GM06990 (cell line): ENCODE results near the gene CELSR3.

Source experiments
- DNase-seq: peaks from one replicate; pipeline ENCODE4 v3.0.0-alpha.2; 2011; ENCODE audit not compliant: insufficient read length; ENCODE audit errors: extremely low read depth
- H3K27me3 ChIP-seq: replicated peaks from 2 replicates; pipeline ENCODE4 v1.6.0; 2011; ENCODE audit warnings: low read length; ENCODE audit not compliant: control insufficient read depth, insufficient read depth
- H3K36me3 ChIP-seq: 2 replicates; pipeline ENCODE4 v1.5.1; 2011; ENCODE audit warnings: low read length; ENCODE audit not compliant: control insufficient read depth, insufficient read depth
- H3K4me3 ChIP-seq: replicated peaks from 2 replicates; pipeline ENCODE4 v1.5.1; 2011; ENCODE audit warnings: low read depth, mild to moderate bottlenecking, control low read depth, low read length
- TF ChIP-seq, protein P1 (sequence below): IDR thresholded peaks from 2 replicates; pipeline ENCODE4 v1.5.1; 2011; ENCODE audit warnings: low read length, control low read depth, mild to moderate bottlenecking, inconsistent platforms; ENCODE audit not compliant: insufficient read depth, poor library complexity, severe bottlenecking

The CELSR3 gene

DNA sequence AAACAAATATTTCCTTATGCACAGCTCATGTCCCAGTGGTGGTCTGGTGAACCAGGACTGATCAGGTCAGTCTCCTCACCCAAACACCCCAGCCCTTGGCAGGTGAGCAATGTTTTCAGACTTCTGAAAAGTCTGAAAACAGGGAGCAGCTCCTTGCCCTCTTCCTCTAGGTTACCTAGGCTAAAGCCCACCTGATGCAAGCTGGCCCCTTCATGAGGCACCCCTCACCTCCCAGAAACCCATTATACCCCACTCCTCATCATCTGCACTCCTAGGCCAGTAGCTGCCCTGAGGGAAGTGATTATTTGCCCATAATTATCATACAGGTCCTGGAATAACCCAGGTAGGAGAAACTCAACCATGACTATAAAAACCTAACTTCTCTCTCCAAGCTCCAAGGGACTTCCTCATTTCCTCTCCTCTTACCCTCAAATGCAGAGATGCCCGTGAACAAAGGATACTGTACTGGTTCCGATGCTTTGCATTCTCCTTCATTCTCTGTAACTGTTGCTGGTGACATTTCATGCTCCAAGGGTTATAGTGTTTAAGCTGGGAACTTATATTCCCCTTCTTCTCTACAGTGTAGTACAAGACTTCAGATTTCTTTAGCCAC lies 28.3 kb upstream of the CELSR3 start:
- no peaks in the 10 kb centered on the region for H3K27me3 ChIP-seq
- no peak overlapping the region for H3K4me3 ChIP-seq
- peaks cover 46% of the 10 kb centered on the region for H3K36me3 ChIP-seq
- TF ChIP-seq, protein P1, sequence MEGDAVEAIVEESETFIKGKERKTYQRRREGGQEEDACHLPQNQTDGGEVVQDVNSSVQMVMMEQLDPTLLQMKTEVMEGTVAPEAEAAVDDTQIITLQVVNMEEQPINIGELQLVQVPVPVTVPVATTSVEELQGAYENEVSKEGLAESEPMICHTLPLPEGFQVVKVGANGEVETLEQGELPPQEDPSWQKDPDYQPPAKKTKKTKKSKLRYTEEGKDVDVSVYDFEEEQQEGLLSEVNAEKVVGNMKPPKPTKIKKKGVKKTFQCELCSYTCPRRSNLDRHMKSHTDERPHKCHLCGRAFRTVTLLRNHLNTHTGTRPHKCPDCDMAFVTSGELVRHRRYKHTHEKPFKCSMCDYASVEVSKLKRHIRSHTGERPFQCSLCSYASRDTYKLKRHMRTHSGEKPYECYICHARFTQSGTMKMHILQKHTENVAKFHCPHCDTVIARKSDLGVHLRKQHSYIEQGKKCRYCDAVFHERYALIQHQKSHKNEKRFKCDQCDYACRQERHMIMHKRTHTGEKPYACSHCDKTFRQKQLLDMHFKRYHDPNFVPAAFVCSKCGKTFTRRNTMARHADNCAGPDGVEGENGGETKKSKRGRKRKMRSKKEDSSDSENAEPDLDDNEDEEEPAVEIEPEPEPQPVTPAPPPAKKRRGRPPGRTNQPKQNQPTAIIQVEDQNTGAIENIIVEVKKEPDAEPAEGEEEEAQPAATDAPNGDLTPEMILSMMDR, result no peak
- no peak for DNase-seq

DNA sequence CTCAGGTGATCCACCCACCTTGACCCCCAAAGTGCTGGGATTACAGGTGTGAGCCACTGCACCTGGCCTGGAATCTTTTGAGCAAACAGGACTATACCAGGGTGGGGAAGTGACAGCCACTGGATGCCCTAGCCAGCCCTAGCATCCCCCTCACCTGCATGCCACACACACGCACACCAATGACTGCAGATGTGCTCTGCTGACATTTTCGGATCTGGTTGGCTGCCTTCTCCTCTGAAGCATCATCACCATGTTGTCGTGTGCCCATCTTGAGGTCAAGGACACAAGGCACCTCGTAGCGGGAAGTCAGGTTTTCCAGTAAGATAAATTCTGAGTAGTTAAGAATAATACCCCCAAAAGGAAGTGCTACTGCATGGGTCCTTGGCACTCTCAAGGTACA lies 26.7 kb upstream of the CELSR3 start:
- Histone ChIP-seq H3K36me3 (peaks cover 38% of the 10 kb centered on the region), H3K27me3 (no peaks in the 10 kb centered on the region), H3K4me3 (no peak overlapping the region)
- no peak for DNase-seq
- TF ChIP-seq, protein P1, result no peak

DNA sequence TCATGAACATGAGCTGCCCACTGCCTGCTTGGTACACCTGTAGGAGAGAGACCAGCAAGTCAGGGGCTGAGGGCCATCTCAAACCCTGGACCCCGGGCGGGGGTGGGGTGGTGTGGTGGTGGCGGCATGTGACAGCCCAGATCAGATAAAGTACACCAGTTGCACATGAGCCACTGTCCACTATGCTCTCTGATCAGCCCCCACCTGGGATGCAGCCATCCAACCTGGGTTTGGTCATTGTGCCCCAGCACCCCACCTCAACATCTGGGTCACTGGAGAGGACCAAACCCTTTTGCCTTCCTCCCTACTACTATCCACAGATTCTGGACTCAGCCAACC lies 26.0 kb upstream of the CELSR3 start:
- Histone ChIP-seq H3K27me3 (no peaks in the 10 kb centered on the region), H3K36me3 (peaks cover 37% of the 10 kb centered on the region), H3K4me3 (no peak overlapping the region)
- no peak for DNase-seq
- TF ChIP-seq, protein P1, result no peak

DNA sequence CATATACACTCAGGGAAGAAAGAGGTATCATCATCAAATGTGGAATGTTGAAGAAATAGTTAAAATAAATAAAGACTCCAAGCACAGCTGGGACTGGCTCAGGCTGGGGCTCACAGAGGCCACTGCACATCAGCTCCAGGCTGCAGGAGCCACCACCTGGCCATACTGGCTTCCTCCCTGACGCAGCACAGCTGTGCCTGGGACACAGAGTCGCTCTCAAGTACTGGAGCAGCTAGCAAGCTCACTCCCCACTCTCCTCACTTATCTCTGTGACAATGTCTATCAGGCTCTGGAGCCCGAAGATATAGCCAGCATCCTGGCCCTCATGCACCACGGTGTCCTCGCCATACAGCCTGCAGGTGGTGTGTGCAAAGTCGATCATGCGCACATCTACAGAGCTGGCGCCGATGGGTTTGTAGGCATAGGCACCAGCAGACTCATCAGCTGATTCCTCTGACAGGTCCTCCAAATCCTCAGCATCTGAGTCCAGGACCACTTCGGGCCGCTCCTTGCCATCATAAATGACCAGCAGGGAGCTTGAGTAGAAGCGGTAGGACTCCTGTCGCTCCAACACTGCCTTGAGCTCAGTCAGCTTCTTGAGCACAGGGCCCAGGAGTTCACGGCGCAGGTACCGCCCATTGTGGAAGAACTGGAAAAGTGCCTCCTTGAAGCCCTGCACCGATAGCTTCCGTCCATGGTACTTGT lies 25.5 kb upstream of the CELSR3 start:
- no peak for DNase-seq
- no peak overlapping the region for H3K4me3 ChIP-seq
- no peaks in the 10 kb centered on the region for H3K27me3 ChIP-seq
- TF ChIP-seq, protein P1, result no peak
- H3K36me3 ChIP-seq, result peaks cover 35% of the 10 kb centered on the region

DNA sequence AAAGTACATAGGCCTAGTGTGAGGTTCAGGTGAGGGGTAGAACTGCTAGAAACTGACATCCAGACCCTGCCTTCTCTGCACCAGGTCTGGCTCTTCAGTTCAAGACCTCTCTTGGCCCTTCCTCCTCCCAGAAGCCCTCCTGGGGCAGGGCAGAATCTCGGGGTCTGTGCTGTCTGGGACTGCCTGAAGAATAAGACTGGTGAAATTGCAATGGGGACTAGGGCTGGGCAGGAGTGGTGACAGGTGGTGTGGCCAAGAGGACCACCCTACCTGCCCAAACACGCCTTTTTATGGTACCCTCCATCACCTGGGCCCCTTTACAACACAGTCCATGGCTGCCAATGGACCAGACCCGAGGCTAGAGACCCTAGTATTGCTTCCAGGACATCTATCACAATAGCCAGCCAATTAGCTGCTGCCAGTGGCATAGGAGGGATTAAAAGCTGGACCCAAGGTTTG lies 24.6 kb upstream of the CELSR3 start:
- no peak overlapping the region for H3K4me3 ChIP-seq
- peaks cover 27% of the 10 kb centered on the region for H3K36me3 ChIP-seq
- DNase-seq, result no peak

More for the DNA sequence above, 24.6 kb upstream of the CELSR3 start:
- no peaks in the 10 kb centered on the region for H3K27me3 ChIP-seq
- TF ChIP-seq, protein P1, result no peak
